HG03196 (cell line): ENCODE measurements around the gene HAO2.
A peak's percentile ranks its signal among the peaks of the same experiment; 100 is the strongest.
"Not testable (repeated sequence)": the region's sequence is repeated elsewhere in the genome, so short reads cannot be mapped to it uniquely, and the experiment has no call there.

Experiments
- ATAC-seq: cut with Tn5 transposase; IDR thresholded peaks from one replicate; pipeline ENCODE4 v1.9.1; 2021; ENCODE audit not compliant: unreplicated experiment

Gene HAO2

GRCh38 chr1:119368554-119368953 lies at the start of gene HAO2:
Gene HAO2, plus strand, starts transcription at chr1:119368785. Its CDS starts 12,301 bp downstream, at chr1:119381086.
- ATAC-seq: no peak

- ATAC-seq: no peak
These were observed 48.5 kb upstream of the HAO2 start for GRCh38 chr1:119320100-119320499.

- no peak for ATAC-seq
These were observed 46.7 kb upstream of the HAO2 start for GRCh38 chr1:119321666-119322419.

- peak; percentile 75 for ATAC-seq
These were observed 45.2 kb upstream of the HAO2 start for GRCh38 chr1:119323216-119323982.

GRCh38 chr1:119324198-119324597 lies 44.4 kb upstream of the HAO2 start:
- no peak for ATAC-seq

- no peak for ATAC-seq
These were observed 42.3 kb upstream of the HAO2 start for GRCh38 chr1:119326251-119326650.

GRCh38 chr1:119327094-119327449 lies 41.5 kb upstream of the HAO2 start:
- ATAC-seq: no peak

- ATAC-seq: no peak
These were observed 41.0 kb upstream of the HAO2 start for GRCh38 chr1:119327450-119328155.

- ATAC-seq: no peak
These were observed 38.8 kb upstream of the HAO2 start for GRCh38 chr1:119329541-119330461.

- ATAC-seq: no peak
These were observed 38.0 kb upstream of the HAO2 start for GRCh38 chr1:119330466-119331189.

GRCh38 chr1:119331190-119331515 lies 37.4 kb upstream of the HAO2 start:
- no peak for ATAC-seq

- ATAC-seq: no peak
These were observed 36.7 kb upstream of the HAO2 start for GRCh38 chr1:119331915-119332314.

GRCh38 chr1:119332622-119333021 lies 36.0 kb upstream of the HAO2 start:
- no peak for ATAC-seq

- ATAC-seq: no peak
These were observed 35.3 kb upstream of the HAO2 start for GRCh38 chr1:119333163-119333896.

- not testable (repeated sequence) for ATAC-seq
These were observed 34.7 kb upstream of the HAO2 start for GRCh38 chr1:119333897-119334250.

GRCh38 chr1:119336848-119337247 lies 31.7 kb upstream of the HAO2 start:
- ATAC-seq: no peak

GRCh38 chr1:119338004-119338403 lies 30.6 kb upstream of the HAO2 start:
- no peak for ATAC-seq

- ATAC-seq: no peak
These were observed 29.8 kb upstream of the HAO2 start for GRCh38 chr1:119338757-119339156.

- ATAC-seq: no peak
These were observed 27.7 kb upstream of the HAO2 start for GRCh38 chr1:119340861-119341261.
